GM18499 (cell line): ENCODE measurements around the gene ZNG1C.
"Not testable (repeated sequence)": the region's sequence is repeated elsewhere in the genome, so short reads cannot be mapped to it uniquely, and the experiment has no call there.

Experiments
- ATAC-seq: cut with Tn5 transposase; IDR thresholded peaks from one replicate; pipeline ENCODE4 v1.9.1; 2021; ENCODE audit warnings: moderate number of reproducible peaks; ENCODE audit not compliant: insufficient read depth, unreplicated experiment

The ZNG1C gene

GRCh38 chr9:68342265-68343025, 100.7 kb downstream of the ZNG1C start:
- not testable (repeated sequence) for ATAC-seq

- not testable (repeated sequence) for ATAC-seq
These were observed 101.5 kb downstream of the ZNG1C start for GRCh38 chr9:68343242-68343641.

GRCh38 chr9:68343992-68344391, 102.2 kb downstream of the ZNG1C start:
- ATAC-seq = not testable (repeated sequence)
